Osteocyte (in vitro differentiated cells): ENCODE results near the gene TARS3. TPM values are rescaled to one million over a fixed set of nuclear protein-coding genes. Genes with fewer than 3 reads are reported as not detected.

Experiments
- total RNA-seq: library from RNA; stranded (reverse); gene quantifications from 2 replicates; pipeline ENCODE4 v1.2.1, GENCODE V29; 2021

Gene TARS3
- total RNA-seq, 1 donor from 2014 or later, result 16.0 TPM

Other genes with a start within 250 kb of the TARS3 start
- gene PCSK6, start 234.8 kb downstream of the TARS3 start, total RNA-seq, result 0.43 and 0.55 TPM in 2 replicates
- 55.3 and 59.6 TPM in 2 replicates for gene TM2D3, start 72.1 kb downstream of the TARS3 start, total RNA-seq
- not detected in 2 replicates for gene OR4F6, start 79.0 kb upstream of the TARS3 start, total RNA-seq
- not detected in 2 replicates for gene OR4F15, start 87.7 kb upstream of the TARS3 start, total RNA-seq